GM13976 (cell line): Measurements from ENCODE around the gene NDOR1.

Experiments
- DNase-seq: peaks from one replicate; pipeline ENCODE4 v3.0.0; 2012; ENCODE audit warnings: low spot score
- CTCF ChIP-seq: IDR thresholded peaks from 2 replicates; pipeline ENCODE4 v1.5.1; 2012; ENCODE audit warnings: borderline replicate concordance, mild to moderate bottlenecking; ENCODE audit not compliant: insufficient read depth; ENCODE audit errors: extremely low read depth, missing control alignments, control extremely low read depth
- in situ Hi-C: fragments of 300-500 bp; cut with MboI; formaldehyde crosslinking; loops from one replicate; pipeline ENCODE4 v1.12.0; 2022; ENCODE audit warnings: low sequenced_read_pairs, mixed read lengths, inconsistent platforms; ENCODE audit not compliant: unreplicated experiment

NDOR1 gene

GRCh38 chr9:137251490-137252268 lies 46.2 kb downstream of the NDOR1 start:
- no peak for TF ChIP-seq CTCF
- in situ Hi-C loops = no loop called here
- DNase-seq = no peak

- DNase-seq = no peak
- TF ChIP-seq CTCF = no peak
- in situ Hi-C loops = no loop called here
These were observed 47.3 kb downstream of the NDOR1 start for GRCh38 chr9:137252555-137253506.

- in situ Hi-C loops = no loop called here
These were observed 48.5 kb downstream of the NDOR1 start for GRCh38 chr9:137253717-137254623.

GRCh38 chr9:137254624-137255447 lies 49.3 kb downstream of the NDOR1 start, which contains the start of gene NELFB:
TSS of gene NELFB (plus strand) at chr9:137255327.
- peak; percentile 100 for DNase-seq
- in situ Hi-C loops = no loop called here
- no peak for TF ChIP-seq CTCF

More at GRCh38 chr9:137253717-137254623, 48.5 kb downstream of the NDOR1 start:
- no peak for TF ChIP-seq CTCF
- DNase-seq = no peak

- no peak for TF ChIP-seq CTCF
- in situ Hi-C loops = no loop called here
- no peak for DNase-seq
These were observed 50.1 kb downstream of the NDOR1 start for GRCh38 chr9:137255448-137256114.
